Skin of body (tissue), 2 donors: Measurements from ENCODE around the gene RASAL2. TPM values are rescaled to one million over a fixed set of nuclear protein-coding genes. Genes with fewer than 3 reads are reported as not detected.

Experiments used
- DNase-seq: peaks from one replicate; lab custom pipeline; 2025; lab: John Stamatoyannopoulos, UW
- total RNA-seq: library from RNA; depleted of rRNA; stranded (reverse); fragments of >200 nt; gene quantifications from one replicate; pipeline ENCODE4 v1.2.3, GENCODE V29; 2014

The RASAL2 gene
- total RNA-seq, 1 donor from 2014 or later = 15.9 TPM

DNA sequence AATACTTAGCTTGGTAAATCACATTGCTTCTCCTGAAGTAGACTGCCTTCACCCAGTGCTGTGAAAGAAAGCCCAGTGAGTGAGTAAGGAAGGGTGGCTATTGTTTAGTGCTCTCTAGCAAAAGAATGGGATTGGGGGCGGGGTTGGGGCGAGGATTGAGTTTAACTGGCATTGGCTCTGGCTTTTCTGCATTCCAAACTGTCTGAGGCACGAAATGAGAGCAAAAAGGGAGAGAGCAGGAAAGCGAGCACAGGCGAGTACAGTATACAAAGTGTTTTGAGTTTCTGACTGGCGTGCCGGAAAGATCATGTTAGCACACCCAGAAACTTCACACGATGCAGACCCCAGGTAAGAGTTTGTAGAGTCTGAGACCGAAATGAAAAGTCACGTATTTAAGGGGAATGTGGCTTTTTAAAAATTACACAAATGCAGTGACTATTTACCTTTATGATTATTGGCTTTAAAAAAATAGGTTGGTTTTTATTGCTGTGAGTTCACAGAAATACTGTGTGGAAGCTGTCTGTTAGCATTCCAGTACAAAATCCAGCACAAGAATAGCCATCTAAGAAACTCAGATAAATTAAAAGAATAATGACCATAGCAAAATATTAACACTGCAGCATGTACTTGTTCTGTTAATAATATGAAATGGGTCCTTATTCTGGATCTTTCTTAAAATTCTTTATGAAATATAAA, 247.5 kb downstream of the RASAL2 start:
- peak; percentile 40 for DNase-seq

DNA sequence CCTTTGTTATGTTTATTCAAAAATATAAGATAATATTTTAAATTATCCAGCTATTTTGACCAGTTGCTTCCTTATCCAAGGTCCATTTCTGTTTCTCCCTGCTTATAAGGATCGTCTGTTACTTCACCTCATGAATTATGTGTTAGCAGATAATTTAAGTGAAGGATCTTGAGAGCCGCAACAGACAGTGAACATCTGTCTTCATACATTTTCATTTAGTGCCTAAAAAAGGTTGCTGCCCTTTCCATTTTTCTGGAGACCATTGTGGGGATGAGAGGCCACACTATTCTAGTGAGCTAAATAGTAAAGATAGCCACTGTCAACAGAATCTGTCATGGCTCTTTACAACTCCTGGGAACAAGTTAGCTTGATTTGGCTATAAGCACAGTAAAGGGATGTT, 248.8 kb downstream of the RASAL2 start:
- no peak for DNase-seq

DNA sequence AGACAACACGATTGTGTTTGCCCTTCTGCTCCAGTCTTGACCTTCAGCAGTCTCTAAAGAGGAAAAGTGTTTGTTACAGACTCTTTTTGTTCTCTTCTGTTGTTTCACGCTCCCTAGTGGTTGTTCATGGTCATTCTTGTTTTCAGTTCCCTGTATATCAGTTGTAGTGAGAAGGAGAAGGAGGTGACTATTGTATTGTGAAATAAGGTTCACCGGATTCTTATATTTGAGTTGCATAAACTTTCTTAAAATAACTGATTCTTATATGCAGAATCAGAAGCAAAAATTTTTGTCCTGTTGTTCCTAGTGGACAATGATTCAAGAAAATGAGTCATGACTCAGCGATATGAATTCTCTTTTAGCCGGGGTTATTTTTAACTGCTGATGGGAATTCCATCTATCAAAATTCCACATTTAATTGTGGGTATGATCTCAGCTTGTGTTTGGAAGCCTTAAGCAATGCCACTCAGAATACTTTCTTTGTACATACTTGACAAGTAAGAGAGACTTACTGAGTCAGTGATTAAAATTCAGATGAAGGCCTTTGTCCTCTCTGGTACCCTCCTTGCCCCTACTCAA, 250.7 kb downstream of the RASAL2 start:
- DNase-seq = peak; percentile 48

DNA sequence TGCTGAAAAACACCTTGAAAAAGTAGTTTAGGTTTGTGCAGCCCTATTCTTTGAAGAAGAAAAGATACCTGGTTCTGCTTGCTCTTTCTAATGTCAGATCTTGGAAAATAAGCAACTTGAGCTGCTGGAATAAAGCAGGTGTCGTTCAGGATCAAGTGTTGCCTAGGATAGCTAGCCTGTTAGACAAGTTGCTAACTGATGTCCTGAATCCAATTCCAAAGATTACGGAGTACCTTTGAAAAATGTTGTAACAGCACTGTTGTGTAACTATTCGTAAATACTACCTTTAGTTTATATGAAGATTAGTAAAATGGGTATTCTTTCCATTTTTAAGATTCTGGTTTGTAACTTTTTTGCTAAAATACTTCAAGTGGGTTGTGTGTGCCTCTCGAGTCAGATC, 251.3 kb downstream of the RASAL2 start:
- DNase-seq = no peak

DNA sequence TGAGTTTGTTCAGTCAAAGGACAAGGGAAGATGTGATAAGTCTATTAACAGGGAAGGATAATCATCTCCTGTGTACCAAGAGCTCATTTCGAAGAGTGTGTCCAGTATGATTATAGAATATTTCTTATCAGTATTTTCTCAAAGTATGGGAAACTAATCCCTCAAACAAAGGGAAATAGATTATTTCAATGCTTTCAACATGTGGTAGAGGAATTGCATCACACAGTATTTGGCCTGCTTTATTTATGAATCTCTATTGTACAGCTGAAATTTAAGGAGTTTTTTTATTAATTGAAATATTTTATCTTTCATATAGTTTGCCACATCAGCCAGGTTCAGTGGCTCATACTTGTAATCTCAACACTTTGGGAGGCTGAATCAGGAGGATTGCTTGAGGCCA, 251.9 kb downstream of the RASAL2 start:
- DNase-seq = no peak

DNA sequence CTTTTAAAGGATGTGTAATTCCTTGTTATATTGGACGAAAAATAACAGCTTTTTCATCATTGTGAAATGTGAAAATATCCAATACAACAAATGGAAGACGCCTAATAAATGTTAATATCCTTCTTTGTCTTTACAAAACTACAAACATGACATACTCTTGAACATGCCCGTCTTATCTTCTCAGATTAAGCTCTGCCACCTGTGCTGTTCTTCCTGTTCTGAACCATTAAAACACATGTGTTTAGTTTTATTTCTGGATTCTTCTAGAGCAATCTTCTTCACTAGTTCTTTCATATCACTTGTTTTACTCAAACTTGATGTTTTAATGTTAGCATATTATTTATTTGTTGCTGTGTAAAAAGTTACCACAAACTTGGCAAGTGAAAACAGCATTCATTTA, 255.9 kb downstream of the RASAL2 start:
- no peak for DNase-seq

DNA sequence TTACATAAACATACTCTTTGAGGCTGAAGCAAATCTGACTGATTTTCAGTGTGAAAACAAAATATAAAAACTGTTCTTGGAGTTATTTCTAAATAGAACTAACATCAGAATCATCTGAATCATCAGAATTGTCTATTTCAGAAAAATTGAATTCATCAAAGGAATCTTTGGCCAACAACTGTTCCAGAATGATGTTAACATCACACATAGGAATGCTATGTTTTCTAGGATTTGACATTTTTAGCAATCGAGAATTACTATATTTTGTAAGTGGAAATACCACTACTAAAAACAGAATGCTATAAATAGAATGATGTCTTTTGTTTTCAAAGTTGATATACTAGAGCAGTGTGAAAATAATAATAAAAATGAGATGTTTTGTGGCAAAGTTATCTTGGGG, 258.0 kb downstream of the RASAL2 start:
- peak; percentile 7 for DNase-seq

DNA sequence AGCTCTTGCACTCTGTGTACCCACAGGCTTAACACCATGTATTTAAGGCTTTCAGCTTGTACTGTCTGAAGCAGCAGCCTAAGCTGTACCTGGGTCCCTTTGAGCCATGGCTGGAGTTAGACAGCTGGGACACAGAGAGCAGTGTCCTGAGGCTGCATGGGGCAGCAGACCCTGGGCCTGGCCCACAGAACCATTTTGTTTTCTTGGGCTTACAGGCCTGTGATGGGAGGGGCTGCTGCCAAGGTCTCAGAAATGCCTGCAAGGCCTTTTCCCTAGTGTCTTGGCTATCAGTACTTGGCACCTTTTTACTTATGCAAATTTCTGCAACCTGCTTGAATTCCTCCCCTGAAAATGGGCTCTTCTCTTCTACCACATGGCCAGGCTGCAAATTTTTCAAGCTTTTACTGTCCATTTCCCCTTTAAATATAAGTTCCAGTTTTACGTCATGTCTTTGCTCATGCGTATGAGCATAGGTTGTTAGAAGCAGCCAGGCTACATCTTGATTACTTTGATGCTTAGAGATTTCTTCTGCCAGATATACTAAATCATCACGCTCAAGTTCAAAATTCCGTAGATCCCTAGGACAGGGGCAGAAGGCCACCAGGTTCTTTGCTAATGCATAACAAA, 259.0 kb downstream of the RASAL2 start:
- DNase-seq = no peak

DNA sequence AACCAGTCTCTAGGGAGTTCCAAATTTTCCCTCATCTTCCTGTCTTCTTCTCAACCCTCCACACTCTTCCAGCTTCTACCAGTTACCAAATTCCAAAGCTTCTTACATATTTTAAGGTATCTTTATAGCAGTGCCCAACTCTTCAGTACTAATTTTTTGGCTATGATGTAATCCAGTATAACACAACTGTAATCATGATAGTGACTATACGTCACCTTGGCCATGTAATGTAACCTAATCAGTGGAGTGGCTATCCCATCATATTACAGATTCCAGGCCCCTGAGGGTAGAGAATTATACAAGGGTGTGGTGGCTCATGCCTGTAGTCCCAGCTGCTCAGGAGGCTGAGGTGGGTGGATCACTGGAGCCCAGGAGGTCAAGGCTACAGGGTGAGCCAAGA, 259.6 kb downstream of the RASAL2 start:
- no peak for DNase-seq

DNA sequence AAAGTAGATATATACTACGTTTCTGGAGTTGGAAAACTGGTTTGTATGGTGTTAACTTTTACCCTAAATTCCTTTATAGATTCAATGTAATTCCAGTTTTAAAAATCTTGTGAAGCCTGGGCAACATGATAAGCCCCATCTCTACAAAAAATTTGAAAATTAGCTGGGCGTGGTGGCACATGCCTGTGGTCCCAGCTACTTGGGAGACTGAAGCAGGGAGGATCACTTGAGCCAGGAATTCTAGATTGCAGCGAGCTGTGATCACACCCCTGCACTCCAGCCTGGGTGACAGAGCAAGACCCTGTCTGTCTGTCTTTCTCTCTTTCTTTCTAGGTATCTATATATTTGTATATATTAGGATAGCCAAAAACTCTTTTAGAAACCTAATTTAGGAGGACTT, 260.9 kb downstream of the RASAL2 start:
- no peak for DNase-seq

DNA sequence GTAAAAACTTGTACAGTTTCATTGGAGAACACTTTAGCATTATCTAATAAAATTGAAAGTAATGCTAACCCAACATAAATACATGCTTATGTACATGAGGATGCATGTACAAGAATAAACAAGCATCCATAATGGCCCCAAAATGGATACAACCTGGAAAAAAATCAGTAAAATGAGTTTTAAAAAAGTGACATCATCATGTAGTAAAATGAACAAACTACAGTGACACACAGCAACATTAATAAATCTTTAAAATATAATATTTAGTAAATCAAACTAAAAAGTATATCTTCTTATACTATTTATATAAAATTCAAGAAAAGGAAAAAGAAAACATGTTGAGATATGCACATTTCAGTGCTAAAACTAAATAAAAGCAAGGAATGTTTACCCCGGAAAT, 262.4 kb downstream of the RASAL2 start:
- no peak for DNase-seq

DNA sequence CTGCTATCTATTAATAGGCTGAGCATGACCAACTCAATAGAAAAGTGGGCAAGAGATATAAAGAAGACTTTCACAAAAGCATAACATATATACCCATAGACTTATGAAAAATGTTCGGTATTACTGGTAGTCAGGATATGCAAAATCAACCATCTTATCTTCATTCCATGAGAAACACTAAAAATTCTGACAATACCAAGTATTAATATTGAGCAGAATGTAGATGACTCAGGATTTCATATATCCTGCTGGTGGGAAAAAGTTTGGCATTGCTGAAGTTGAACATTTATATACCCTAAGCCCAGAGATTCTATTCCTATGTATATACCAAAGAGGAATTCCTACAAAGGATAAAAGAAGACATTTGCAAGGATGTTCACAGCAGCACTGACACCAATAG, 264.6 kb downstream of the RASAL2 start:
- no peak for DNase-seq

DNA sequence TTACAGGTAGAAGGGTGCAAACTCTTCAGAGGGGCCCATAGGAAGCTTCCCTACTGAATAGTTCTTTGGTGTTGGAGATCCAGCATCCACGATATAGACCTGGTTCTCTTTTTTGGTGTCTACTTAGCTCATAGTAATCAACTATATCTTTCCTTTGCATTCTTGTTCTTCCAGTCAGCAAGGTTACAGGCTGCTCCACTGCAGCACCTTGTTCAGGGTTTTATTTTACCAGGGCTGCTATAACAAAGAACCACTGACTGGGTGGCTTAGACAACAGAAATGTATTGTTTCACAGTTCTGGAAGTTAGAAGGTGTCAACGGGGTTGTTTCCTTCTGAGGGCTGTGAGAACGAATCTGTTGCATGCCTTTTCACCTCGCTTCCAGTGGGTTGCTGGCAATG, 266.5 kb downstream of the RASAL2 start:
- no peak for DNase-seq

DNA sequence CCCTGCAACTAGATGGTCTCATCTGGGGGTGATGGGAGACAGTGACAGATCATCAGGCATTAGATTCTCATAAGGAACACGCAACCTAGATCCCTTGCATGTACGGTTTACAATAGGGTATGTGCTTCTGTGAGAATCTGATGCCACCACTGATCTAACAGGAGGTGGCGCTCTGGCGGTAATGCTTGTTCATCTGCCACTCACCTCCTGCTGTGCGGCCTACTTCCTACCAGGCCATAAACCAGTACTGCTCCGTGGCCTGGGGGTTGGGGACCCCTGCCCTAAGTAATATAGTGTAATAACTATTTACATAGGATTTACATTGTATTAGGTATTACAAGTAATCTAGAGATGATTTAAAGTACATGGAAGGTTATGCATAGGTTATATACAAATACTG, 267.9 kb downstream of the RASAL2 start:
- no peak for DNase-seq

DNA sequence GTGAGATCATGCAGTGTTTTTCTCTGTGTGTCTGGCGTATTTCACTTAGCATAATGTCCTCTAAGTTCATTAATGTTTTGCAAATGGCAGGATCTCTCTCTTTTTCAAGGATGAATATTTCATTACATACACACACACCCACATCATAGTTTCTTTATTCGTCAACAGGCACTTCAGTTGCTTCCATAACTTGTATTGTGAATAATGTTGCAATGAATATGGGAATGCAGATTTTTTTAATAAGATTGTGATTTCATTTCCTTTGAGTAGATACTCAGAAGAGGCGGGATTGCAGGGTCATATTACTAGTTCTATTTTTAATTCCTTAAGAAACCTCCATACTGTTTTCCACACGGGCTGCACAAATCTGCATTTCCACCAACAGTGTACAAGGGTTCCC, 268.8 kb downstream of the RASAL2 start:
- DNase-seq = no peak

DNA sequence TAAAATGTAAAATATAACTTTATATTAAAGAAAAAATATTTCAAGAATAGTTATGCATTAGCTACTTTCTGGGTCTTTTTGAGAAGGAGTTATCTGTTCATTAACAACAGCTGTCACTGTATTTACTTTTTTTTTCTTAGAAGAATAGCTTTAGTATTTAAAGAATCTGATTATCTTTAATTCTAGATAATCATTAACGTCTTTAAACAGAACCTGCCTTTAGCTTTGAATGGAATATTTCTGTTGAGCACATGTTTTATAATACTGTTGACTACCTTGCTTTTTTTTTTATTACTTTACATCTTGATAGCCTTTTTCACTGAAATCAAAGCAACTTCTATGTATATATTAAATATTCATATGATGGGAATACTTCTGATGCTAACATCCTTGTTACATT, 270.9 kb downstream of the RASAL2 start:
- no peak for DNase-seq

DNA sequence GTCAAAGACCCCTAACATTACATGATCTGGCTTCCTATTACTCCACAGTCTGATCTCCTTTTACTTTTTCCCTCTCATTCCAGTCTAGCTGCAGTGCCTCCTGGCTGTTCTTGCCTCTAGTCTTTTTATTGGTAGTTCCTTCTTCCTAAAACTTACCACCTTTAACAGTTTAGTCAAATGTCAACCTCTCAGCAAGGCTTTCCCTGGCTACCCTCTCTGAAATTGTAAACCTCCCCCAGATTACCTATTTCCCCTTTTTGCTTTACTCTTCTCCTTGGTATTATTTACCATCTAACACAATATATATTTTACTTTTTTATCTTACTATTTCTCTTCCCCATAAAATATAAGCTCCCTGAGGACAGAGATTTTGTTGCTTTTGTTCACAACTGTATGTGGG, 273.2 kb downstream of the RASAL2 start:
- DNase-seq = no peak

DNA sequence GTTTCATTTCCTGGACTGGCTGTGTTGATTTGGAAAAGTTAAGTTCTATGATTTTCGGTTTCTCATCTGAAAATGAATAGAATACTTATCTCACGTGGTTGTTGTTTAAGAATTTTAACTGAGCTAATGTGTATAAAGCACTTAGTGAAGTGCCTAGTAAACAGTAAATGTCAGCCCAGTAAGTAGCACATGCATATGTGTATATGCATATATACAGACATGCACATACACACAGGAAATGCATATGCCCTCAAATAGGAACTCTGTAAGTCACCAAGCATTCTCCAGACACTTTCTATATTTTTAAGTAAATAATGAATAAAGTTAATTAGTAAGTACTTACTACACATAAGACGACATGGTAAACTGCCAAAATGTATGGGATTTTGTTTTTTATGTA, 274.3 kb downstream of the RASAL2 start:
- DNase-seq = no peak

DNA sequence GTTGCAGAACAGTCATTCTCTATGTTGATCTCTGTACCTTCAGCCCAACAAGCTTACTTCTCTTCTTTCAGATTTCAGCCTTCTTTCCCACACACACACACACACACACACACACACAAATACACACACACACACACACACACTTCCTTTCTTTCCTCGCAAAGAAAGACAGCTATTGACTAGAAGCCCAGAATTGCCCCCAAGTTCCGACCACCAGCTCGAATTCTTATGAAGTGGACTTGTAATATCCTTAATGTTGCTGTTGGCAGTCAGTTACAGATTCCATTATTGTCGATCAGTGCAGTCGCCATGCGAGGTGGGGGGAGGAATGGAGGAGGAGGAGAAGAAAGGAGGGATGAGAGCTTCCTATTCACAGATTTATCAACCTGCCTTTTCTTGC, 277.3 kb downstream of the RASAL2 start:
- DNase-seq = peak; percentile 35

DNA sequence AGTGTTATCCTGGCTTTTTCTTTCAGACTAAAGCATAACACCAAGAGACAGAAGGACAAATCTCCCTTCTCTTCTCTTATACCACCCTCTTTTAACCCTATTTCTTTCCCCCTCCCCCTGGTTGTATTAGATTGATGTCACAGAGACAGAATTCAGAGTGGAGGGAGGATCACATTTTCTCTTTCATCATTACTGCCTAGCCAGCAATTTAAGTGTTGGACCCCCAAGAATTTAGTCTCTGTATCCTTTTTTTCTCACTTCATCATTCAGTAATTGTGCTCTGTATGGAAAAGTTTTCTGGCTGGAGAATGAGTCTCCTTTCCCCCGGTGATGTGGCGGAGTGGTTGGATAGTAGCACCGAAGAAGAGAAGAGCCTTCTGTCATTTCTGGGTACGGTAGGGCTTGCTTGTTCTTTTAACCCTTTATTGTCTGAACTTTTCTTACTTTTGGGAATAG, 278.1 kb downstream of the RASAL2 start:
- DNase-seq = peak; percentile 21

DNA sequence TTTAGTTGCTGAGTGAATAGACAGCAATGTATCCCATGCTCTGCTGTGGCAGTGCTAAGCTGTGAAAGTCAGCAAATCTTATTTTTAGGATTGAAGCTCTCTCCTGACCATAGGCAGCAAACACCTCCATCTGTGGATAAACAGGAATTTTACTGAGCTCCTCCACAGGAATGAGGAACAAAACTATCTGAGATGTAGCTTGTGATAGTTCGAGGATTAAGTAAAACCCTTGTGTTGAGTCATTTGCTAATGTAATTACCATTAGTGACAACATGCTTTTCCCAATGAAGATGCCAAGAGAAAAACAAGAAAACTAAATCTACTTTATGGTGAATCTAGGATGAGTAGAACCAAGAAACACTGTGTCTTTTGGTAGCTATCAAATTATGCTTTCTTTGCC, 280.1 kb downstream of the RASAL2 start:
- no peak for DNase-seq

DNA sequence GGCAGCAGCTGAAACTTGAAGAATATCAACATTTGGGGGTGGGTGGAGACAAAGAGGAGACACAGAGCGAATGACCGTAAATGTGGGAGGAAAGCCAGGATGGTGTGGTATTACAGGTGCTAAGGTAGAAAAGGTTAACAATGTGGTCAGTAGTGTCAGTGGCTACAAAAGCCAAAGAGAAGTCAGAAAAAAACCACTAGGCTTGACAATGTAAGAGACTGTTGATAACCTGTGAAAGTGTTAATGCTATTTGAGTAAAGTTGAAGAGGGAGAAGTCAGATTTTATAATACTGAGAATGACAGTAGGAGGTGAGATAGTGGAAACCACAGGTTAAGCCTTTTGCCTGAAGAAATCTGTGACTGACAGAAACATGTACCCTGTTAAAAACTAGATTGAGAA, 282.1 kb downstream of the RASAL2 start:
- DNase-seq = no peak

DNA sequence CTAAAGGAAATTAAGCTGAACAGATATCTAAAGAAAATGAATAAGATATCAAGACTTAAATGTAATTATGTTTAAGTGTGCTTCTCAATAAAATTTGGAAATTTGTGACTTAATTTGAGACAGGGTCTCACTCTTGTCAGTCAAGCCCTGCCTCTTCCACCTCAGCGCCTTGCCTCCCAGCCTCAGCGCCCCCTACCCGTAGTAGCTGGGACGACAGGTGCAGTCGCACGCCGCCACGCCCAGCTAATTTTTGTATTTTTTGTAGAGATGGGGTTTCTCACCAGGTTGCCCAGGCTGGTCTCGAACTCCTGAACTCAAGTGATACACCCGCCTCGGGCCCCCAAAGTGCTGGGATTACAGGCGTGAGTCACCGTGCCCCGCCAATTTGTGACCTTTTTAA, 285.9 kb downstream of the RASAL2 start:
- DNase-seq = no peak
